ENCODE measurements around the gene GYPE.
"Not testable (repeated sequence)": the region's sequence is repeated elsewhere in the genome, so short reads cannot be mapped to it uniquely, and the experiment has no call there.

Gene GYPE

DNA sequence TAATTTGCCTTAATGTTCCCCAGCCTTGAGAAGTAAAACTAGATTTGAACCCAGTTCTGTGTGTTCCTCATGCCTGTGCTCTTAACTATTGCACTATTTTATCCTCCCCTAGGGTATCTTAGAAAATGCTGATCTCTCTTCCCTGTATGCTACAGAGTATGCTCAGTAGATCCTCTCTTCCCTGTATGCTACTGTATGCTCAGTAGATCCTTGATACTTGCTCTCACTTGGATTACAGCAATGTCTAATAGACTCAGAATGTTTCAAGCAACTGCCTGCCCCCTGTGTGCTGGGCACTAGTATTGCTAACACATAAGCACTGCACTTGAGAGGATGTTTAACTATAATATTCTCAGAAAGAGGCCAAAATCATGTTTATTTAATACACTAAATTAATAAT lies 928 bp downstream of the GYPE start:
- TF ChIP-seq, protein P1, sequence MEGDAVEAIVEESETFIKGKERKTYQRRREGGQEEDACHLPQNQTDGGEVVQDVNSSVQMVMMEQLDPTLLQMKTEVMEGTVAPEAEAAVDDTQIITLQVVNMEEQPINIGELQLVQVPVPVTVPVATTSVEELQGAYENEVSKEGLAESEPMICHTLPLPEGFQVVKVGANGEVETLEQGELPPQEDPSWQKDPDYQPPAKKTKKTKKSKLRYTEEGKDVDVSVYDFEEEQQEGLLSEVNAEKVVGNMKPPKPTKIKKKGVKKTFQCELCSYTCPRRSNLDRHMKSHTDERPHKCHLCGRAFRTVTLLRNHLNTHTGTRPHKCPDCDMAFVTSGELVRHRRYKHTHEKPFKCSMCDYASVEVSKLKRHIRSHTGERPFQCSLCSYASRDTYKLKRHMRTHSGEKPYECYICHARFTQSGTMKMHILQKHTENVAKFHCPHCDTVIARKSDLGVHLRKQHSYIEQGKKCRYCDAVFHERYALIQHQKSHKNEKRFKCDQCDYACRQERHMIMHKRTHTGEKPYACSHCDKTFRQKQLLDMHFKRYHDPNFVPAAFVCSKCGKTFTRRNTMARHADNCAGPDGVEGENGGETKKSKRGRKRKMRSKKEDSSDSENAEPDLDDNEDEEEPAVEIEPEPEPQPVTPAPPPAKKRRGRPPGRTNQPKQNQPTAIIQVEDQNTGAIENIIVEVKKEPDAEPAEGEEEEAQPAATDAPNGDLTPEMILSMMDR (conservative IDR thresholded peaks at IDR 0.05), result peak; percentile 31; the same call in 1 of the 2 replicates
- not testable (repeated sequence) for H3K27ac ChIP-seq

DNA sequence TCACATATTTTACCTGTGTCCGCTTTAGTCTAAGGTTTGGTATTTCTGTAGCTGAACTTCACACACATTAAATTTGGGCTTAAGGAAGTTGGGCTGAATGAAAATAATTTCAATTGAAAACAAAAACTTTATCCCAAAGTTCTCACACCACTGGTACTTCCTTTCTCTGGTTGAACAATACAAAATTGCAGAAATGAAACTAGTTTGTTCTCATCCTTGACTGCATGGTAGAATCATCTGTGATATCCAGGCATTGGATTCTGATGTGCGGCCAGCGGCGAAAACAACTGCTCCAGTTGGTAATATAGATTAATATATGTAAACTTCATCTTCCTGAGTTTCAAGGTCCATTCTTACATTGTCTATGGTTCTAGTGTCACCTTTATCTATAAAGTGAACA lies 15.0 kb downstream of the GYPE start:
- not testable (repeated sequence) for H3K27ac ChIP-seq

DNA sequence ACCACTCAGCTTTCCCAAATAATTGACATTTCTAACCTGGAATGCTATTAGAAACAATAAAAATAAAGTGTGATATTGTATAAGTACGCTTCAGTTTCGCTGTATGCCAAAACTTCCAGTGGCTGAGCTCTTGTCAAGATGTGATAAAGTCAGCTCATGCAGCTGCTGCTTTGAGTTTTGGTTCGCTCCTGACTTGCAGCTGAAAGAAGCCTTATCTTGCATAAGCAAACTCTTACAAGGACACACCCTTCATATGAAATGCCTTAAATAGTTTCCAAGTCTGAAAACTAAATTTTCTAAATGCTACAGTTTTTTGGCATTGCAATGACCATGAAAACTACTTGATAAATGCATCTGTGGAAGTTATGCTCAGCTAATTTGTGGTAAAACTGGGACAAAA lies 17.2 kb downstream of the GYPE start:
- not testable (repeated sequence) for H3K27ac ChIP-seq

DNA sequence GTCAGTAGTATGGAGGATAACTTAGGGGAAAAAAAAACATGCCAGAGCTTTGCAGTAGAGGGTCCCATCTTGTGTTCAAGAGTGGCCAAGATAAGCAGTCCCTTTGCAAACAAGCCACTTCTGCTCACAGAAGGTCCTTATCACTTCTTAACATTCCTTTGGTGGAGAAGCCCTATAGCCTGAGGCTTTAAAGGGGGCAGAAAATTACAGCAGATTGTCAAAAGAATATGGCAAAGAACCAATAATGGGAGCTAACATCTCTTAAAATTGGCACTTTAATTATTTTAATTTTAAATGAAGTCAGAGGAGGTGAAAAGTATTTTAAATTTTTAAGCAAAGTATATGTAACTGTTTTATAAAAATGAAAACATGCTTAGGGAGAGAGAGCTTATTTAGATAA lies 20.4 kb downstream of the GYPE start:
- H3K27ac ChIP-seq, result not testable (repeated sequence)

- H3K27ac ChIP-seq, result no peak overlapping the region
- TF ChIP-seq, protein P1 (conservative IDR thresholded peaks at IDR 0.05), result no peak
Observed at GRCh38 chr4:143883529-143883928, 21.8 kb downstream of the GYPE start.

GRCh38 chr4:143882892-143883291 lies 22.5 kb downstream of the GYPE start:
- TF ChIP-seq, protein P1 (conservative IDR thresholded peaks at IDR 0.05), result no peak

DNA sequence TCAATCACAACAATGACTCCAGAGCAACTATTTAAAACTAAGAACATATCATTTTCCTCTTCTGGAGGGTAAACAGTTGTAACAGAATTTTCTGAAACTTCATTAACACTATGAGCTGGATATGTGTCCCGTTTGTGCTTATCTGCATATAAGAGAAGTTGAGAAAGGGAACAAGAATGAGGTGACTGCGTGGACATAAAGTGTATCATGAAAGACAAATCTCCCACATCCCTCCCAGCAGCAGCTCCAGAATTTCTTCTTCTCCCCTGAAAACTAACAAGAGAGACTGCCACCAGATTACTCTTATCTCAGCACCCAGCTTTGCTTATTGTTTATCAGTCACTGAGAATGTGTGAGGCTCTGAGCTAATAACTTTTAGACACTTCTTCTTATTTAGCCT lies 25.8 kb downstream of the GYPE start:
- not testable (repeated sequence) for H3K27ac ChIP-seq

More at GRCh38 chr4:143882892-143883291, 22.5 kb downstream of the GYPE start:
- no peak overlapping the region for H3K27ac ChIP-seq

- H3K27ac ChIP-seq, result not testable (repeated sequence)
Observed at GRCh38 chr4:143875357-143875756, 30.0 kb downstream of the GYPE start.

- not testable (repeated sequence) for H3K27ac ChIP-seq
Observed at GRCh38 chr4:143870523-143871268, 34.7 kb downstream of the GYPE start.

DNA sequence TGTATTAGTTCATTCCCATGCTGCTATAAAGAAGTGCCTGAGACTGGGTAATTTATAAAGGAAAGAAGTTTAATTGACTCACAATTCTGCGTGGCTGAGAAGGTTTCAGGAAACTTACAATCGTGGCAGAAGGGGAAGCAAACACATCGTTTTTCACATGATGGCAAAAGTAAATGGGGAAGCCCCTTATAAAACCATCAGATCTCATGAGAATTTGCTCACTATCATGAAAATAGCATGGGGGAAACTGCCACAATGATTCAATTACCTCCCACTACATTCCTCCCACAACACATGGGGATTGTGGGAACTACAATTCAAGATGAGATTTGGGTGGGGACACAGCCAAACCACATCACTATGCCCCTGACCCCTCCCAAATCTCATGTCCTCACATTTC lies 35.4 kb downstream of the GYPE start:
- not testable (repeated sequence) for H3K27ac ChIP-seq

DNA sequence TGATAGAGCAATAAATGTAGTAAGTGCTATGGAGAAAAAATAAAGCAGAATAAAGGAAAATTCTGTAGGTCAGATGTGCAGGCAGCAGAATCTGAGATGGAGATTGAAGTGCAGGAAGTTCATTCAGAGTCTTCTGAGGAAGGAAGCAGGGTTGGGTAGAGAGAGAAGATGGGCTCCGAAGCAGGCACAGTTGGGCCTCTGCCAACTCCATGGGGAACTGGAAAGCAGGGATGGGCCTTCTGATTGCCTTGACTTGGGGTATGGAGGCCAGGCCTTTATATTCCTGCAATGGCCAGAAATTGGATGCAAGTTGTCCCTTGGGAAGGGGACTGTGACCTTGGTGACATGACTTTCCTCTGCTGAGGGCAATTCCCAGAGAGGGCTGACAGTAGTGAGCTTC lies 42.6 kb downstream of the GYPE start:
- not testable (repeated sequence) for H3K27ac ChIP-seq

DNA sequence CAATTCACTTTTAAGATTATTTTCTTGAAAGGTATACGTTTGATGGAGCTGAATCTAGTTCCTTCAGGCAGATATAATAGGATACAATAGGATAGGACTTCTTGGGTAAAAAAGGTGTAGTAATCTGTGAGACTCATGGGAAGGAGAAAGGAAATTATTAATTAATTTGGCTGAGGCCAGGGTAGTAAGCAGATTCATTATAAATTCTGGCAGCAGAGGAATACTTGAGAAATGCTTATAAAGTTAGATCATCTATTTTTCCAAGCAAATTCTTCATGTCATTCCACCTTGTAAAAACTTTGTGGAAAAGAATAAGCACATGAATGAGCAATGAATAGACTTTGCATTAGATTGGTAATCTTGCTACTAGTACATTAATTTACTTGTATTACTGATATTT lies 46.9 kb downstream of the GYPE start:
- no peak overlapping the region for H3K27ac ChIP-seq
- TF ChIP-seq, protein P1 (conservative IDR thresholded peaks at IDR 0.05), result no peak

GRCh38 chr4:143857391-143858336 lies 47.7 kb downstream of the GYPE start:
- H3K27ac ChIP-seq, result not testable (repeated sequence)

DNA sequence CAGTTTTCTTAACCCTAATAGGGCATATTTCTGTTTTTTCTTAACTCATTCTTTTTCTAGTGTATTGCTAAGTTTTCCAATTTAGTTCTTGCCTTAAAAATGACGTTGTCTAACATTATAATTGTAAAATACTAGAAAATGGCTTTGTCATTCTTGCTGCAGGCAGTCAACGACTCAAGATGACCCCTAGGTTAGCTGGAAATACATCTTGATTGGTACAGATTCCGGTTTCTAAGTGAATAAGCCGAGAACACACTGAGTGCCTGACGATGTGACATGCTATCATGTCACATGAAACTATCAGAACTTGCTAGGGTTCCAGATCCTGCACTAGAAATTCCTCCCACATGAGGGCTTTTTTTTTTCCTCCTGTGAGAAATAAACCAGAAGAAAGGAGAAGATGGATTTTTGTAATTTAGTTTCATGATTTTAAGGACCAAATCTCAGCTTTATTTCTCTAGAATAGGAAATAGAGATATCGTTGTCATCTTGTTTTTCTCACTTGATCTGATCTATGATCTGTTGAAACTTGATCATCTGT lies 49.3 kb downstream of the GYPE start:
- H3K27ac ChIP-seq, result not testable (repeated sequence)

- not testable (repeated sequence) for H3K27ac ChIP-seq
Observed at GRCh38 chr4:143854645-143855044, 50.7 kb downstream of the GYPE start.

GRCh38 chr4:143849296-143849695 lies 56.1 kb downstream of the GYPE start:
- not testable (repeated sequence) for H3K27ac ChIP-seq
